ENCODE results near the gene CYP11A1.

The CYP11A1 gene

GRCh38 chr15:74343797-74344127 lies 23.7 kb downstream of the CYP11A1 start:
- FAIRE-seq: no peak

GRCh38 chr15:74343127-74343796 lies 24.2 kb downstream of the CYP11A1 start:
- FAIRE-seq: no peak

GRCh38 chr15:74340150-74340549 lies 27.3 kb downstream of the CYP11A1 start:
- FAIRE-seq: no peak

- FAIRE-seq: no peak
Observed at GRCh38 chr15:74339371-74339770, 28.1 kb downstream of the CYP11A1 start.

- no peak for FAIRE-seq
Observed at GRCh38 chr15:74338676-74339075, 28.8 kb downstream of the CYP11A1 start.

- no peak for FAIRE-seq
Observed at GRCh38 chr15:74337607-74338211, 29.7 kb downstream of the CYP11A1 start.

GRCh38 chr15:74337146-74337545 lies 30.3 kb downstream of the CYP11A1 start:
- no peak for FAIRE-seq

GRCh38 chr15:74336061-74337005 lies 31.1 kb downstream of the CYP11A1 start:
- FAIRE-seq: no peak

GRCh38 chr15:74335396-74335795 lies 32.0 kb downstream of the CYP11A1 start:
- FAIRE-seq: no peak

GRCh38 chr15:74334127-74334526 lies 33.3 kb downstream of the CYP11A1 start:
- FAIRE-seq: no peak

- no peak for FAIRE-seq
Observed at GRCh38 chr15:74333662-74334061, 33.8 kb downstream of the CYP11A1 start.

- FAIRE-seq: no peak
Observed at GRCh38 chr15:74333093-74333492, 34.4 kb downstream of the CYP11A1 start.

GRCh38 chr15:74332611-74333010 lies 34.8 kb downstream of the CYP11A1 start:
- no peak for FAIRE-seq

- no peak for FAIRE-seq
Observed at GRCh38 chr15:74332011-74332410, 35.4 kb downstream of the CYP11A1 start.

- no peak for FAIRE-seq
Observed at GRCh38 chr15:74330861-74331408, 36.5 kb downstream of the CYP11A1 start.

GRCh38 chr15:74328331-74329056 lies 39.0 kb downstream of the CYP11A1 start:
- no peak for FAIRE-seq

GRCh38 chr15:74327756-74328155 lies 39.7 kb downstream of the CYP11A1 start:
- no peak for FAIRE-seq

GRCh38 chr15:74326746-74327145 lies 40.7 kb downstream of the CYP11A1 start:
- FAIRE-seq: no peak

- FAIRE-seq: no peak
Observed at GRCh38 chr15:74324714-74325113, 42.7 kb downstream of the CYP11A1 start.

- FAIRE-seq: no peak
Observed at GRCh38 chr15:74322558-74323180, 44.8 kb downstream of the CYP11A1 start.

GRCh38 chr15:74320352-74321247 lies 46.8 kb downstream of the CYP11A1 start:
- no peak for FAIRE-seq
